Fibroblast of skin of left quadriceps (primary cell): ENCODE data around the gene GIPC3.
A peak's percentile ranks its signal among the peaks of the same experiment; 100 is the strongest.

Source experiments
- DNase-seq, 2 experiments: peaks; one replicate each; pipeline ENCODE4 v3.0.0-alpha.2; 2013; ENCODE audit warnings: low read depth in 2 of 2

GIPC3 gene

DNA sequence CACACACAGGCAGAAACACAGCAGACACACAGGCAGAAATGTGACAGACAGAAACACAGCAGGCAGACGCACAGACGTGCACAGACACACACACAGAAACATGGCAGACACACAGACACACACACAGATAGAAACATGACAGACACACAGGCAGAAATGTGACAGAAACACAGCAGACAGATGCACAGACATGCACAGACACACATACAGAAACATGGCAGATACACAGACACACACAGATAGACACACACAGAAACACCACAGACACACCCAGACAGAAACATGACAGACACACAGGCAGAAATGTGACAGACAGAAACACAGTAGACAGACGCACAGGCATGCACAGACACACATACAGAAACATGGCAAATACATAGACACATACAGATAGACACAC is 20.1 kb downstream of the GIPC3 start:
- no peak for DNase-seq

- DNase-seq: no peak
Measured at GRCh38 chr19:3605770-3606169, 20.5 kb downstream of the GIPC3 start.

DNA sequence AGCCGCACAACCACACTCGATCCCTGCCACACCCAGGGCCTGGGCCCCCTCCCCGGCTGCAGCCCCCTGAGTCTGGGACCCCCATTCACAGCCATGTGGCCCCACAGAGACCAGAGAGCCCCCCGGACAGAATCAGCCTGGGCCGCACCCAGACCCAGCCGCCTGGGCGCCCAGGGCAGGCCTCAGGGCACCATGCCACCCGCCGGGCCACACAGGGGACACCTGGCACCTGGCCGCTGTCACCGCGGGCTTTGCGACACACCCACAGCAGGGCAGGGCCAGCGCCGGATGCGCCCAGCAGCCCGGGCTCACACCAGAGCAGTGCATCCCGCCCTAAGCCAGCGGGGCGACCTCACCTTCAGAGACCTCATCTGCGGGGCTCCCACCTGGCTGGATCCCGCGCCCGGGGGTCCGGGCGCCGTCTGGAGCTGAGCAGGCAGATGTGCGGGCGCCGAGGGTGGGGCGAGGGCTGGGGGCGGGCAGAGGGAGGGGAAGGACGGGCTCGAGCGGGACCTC is 21.0 kb downstream of the GIPC3 start:
- DNase-seq: no peak

DNA sequence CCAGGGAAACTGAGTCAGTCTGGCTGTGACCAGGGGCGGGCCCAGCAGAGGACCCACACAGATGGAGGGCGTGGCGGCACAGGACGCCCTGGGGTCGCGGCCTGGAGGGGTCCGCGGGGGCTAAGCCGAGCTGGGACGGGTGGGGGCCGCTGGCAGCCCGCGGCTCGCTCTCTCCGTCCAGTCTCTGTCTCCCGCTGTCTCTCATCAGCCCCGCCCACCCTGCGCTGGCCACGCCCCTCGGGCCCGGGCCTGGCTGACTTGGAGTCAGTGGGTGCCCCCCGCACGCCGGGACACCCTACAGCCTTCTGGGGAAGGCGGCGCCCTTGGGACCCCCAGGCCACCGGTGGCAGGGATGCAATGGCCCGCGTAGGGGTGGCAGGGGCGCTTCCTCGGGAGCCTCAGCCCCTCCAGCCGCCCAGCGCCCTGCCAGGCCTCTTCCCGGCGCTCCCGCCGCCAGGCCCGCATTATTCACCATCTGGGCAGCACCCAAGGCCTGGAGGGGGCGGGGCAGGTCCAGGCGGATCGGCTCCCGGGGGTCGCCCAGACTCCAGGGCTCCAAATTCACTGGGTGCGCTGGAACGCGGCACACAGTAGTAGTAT is 21.5 kb downstream of the GIPC3 start, which contains the start of gene TBXA2R:
TBXA2R (minus strand) TSS at position 186 of the 600 bp plus-strand sequence. CDS start 6,241 bp downstream, outside the sequence.
- peak; percentile 34 to 38 for DNase-seq

- DNase-seq: no peak
Measured at GRCh38 chr19:3607303-3608078, 22.2 kb downstream of the GIPC3 start.

GRCh38 chr19:3608079-3608641 is 22.9 kb downstream of the GIPC3 start:
- no peak for DNase-seq

- DNase-seq: no peak
Measured at GRCh38 chr19:3608750-3609322, 23.6 kb downstream of the GIPC3 start.

DNA sequence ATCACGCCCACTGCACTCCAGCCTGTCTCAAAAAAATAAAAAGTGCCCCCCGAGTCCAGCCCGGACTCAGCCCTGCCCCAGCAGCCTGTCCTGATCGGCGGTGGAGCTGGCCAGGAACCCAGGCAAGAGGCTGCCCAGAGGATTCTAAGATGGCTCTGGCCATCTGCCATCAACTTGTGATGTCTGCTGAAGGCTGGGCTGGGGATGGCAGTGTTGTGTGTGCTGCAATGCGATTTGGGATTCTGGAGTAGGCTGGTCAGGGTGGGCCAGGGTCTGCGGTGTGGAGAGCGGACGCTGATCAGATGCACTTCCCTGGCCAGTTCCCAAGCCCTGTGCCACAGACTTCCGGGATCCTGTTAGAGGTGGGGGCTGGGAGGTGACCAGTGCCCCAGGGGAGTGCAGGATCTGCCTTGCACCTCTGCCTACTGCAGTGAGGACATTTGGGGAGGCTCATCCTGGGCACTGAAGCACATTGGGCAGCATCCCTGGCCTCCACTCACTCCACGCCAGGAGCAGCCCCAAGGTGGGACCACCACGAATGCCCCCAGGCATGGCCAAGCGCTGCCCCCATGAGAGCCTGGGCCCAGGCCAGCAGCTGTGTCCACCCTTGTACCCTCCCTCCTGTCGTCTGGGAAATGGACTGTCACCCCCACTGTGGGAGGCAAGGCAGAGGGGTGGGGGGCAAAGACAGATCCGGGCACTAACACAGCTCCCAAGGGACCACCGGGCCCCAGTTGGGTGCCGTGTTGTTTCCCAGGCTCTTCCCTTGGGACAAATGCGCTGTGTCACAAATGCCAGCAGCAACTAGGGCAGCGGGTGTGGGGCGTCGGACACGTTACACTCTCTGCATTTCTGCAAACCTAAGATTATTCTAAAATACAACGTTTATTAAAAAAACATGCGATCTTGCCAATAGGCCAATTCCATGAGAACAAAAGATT is 24.8 kb downstream of the GIPC3 start:
- no peak for DNase-seq

GRCh38 chr19:3610745-3611717 is 25.8 kb downstream of the GIPC3 start:
- DNase-seq: no peak

DNA sequence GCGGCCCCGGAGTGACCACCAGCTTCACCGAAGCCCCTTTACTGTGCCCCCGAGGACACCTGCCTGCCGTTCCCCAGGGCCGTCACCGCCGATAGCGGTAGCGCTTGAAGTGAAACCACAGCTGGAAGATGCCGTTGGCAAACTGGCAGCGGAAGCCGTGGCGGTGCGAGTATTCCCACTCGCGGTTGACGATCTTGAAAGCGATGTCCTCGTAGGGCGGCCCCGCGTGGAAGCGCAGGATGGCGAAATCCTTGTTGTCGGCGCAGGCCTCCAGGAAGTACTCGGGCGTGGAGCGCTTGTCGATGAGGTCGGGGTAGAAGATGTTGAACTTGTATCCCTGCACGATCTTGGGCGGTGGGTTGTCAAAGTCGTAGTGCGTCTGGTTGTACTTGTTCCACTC is 26.6 kb downstream of the GIPC3 start:
- no peak for DNase-seq

DNA sequence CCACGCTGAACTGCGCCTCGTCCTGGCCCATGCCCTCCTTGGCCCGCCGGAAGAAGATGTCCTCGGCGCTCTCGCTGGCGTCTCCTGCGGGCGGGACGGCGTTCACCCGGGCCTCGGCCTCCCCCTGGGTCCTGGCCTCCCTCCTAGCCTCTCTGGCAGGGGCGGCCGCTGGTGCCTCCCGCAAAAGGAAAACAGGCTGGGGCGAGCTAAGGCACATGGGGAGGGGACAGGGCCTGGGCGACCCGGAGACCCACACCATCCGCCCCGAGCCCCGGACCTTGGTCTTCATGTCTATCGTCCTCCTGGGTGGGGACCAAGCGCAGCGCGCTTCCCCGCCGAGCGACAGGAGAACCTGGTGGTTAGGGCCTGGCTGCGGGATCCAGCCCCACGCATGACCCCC is 27.1 kb downstream of the GIPC3 start:
- DNase-seq: no peak

DNA sequence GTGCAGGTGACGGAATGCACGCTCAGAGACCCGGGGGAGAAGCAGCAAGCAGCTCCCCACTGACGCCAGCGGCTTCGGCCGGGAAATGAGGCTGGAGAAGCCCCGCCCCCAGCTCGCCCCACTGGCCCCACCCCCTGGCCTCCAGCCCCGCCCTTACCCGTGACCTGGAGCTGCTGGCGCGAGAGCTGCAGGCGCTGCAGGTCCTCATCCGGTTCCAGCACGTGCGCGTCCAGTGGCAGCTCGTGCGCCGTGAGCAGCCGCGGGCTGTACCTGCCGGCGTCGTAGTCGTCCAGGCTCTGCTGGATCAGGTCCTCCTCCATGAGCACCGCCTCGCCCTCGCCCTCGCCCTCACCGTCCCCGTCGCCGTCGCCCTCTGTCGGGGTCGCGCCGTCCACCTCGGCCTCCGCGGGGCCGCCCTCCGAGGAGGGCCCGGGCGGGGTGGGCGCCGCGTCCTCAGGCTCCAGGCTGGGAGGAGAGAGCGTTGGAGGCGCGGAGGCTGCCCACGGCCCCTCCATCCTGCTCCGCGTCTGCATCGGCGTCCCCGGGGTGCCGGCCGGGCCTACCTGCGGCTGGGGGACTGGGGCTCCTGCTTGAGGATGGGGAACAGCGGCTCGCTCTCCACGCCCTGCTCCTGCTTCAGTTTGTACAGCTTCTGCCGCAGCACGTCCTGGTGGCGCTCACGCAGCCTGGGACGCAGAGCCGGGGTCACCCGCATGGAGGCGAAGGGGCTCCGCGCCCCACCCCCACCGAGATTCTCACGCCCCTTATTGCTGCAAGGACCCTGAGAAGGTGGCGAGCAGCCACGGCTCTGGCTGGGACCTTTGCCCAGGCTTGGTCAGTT is 27.8 kb downstream of the GIPC3 start:
- no peak for DNase-seq

DNA sequence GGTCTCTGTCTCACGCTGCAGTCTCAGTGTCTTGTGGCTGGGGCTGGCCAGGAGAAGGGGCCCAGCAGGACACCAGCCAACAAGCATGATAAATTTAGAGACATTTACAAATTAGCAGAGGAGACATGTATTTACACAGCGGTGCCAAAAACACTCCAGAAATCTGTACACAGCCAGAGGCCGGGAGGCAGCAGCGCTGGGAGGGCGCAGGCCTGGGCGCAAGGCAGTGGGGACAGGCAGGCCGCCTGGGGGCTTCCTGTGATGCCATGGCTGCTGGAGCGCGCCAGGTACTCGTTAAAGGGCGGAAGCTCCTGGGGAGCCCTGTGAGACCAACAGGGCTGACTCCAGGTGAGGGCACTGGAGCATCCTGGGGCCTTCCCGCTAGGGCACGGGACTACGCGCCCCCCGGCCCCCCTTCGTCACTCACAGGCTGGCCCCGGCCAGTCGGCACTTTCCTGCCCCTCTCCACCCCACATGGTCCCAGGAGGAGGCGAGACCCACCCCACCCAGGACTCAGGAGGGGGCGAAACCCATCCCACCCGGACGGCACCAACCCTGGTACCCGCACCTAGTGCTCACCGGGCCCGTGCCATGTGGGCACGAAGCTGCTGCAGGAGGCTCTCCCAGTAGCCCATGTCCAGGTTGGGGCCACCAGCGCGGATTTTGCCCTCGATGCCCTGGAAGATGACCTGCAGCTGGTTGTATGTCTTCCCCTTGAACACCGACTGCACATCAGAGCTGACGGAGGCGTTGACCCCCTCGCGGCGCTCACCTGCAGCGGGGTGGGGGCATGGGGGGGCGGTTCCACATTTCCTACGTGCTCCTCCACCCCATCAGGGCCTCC is 28.8 kb downstream of the GIPC3 start:
- DNase-seq: no peak

DNA sequence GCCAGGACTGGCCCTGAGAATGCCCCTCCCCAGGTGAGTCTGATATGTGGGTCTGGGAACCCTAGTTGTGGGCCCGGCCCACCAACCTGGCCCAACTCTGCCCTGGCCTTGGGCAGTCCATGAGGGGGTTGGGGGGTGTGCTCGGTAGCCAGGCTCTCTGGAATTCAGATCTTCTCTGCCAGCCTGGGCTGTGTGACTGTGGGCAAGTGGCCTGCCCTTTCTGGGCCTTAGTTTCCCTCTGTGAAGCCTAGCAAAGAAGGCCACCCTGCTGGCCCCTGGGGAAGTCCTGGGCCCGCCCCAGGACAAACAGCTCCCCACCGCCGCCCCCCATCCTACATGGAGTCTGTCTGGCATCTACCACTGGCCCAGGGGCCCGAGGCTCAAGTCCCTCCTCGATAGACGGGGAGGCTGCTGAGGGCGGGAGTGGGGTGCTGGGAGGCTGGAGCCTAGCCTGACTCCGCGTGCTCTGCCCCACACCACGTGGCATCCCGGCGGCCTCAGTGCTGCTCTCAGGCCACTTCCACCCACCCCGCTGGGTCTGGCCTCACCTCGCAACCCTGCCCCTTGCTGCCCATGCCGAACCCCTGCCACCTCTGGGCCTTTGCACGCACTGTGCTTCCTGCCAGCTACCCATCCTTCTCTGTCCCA is 29.7 kb downstream of the GIPC3 start:
- DNase-seq: no peak

- DNase-seq: no peak
Measured at GRCh38 chr19:3615524-3616135, 30.4 kb downstream of the GIPC3 start.

DNA sequence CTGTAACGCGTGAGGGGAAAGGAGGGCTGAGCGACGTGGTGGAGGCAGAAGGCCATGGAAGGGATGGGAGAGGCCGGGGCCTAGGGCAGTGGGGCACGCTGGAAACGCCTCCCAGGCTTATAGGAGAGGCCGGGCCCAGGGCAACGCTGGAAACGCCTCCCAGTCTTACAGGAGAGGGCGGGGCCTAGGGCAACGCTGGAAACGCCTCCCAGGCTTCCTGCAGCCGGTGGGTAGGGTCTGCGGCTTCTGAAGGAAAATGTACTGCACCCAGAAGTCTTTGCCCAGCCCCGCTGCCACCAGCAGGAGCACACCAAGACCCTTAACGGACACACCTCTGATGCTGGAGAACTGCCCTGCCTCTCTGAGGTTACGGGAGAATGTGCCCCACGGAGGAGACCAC is 32.2 kb downstream of the GIPC3 start:
- DNase-seq: no peak

DNA sequence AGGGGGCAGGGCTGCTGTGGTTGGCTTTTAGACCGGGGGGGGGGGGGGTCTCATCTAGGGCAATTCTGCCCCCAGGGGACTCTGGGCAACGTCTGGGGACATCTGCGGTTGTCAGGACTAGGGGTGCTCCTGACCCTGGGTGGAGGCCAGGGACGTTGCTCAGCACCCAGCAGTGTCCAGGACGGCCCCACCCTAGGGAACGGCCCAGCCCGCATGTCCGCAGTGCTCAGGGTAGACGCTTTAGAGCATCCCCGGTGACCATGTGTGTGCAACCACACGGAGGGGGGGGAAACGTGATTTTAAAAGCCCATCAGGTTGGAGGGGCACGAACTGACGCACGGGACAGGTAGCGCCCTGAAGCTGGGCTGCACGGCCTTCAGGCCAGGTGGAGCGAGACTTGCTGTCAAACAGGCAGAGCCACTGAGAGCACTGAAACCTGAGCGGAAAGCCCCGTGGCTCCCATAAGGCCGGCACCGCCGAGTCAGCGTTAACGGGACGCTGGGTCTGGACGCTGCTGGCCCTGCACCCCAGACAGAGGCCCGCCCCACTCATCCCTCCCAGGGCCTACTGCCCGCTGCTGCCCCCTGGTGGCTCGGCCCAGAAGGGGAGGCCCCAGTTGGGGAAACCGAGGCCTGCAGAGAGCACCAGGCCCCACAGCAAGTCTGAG is 33.0 kb downstream of the GIPC3 start:
- DNase-seq: no peak
